ENCODE data around the gene ZNF385C. TPM values are rescaled to one million over a fixed set of nuclear protein-coding genes. Genes with fewer than 3 reads are reported as not detected.
"Not testable (repeated sequence)": the region's sequence is repeated elsewhere in the genome, so short reads cannot be mapped to it uniquely, and the experiment has no call there.

ZNF385C gene
- total RNA-seq, 4 donors from 2014 or later = 0.47 to 1.9 (median 0.68) TPM

- no peak for DNase-seq (ENCODE audit: low spot score in 2 of 2)
- Histone ChIP-seq H3K4me3 (peak overlapping the region; percentile 69), H3K9me3 (no peaks in the 10 kb centered on the region), H3K27ac (peak overlapping the region; percentile 85), H3K4me1 (peaks cover 65% of the 10 kb centered on the region), H3K36me3 (peaks cover 8% of the 10 kb centered on the region), H3K27me3 (no peaks in the 10 kb centered on the region)
- TF ChIP-seq EP300 (IDR thresholded peaks at IDR 0.05) = no peak
- TF ChIP-seq, protein P1, sequence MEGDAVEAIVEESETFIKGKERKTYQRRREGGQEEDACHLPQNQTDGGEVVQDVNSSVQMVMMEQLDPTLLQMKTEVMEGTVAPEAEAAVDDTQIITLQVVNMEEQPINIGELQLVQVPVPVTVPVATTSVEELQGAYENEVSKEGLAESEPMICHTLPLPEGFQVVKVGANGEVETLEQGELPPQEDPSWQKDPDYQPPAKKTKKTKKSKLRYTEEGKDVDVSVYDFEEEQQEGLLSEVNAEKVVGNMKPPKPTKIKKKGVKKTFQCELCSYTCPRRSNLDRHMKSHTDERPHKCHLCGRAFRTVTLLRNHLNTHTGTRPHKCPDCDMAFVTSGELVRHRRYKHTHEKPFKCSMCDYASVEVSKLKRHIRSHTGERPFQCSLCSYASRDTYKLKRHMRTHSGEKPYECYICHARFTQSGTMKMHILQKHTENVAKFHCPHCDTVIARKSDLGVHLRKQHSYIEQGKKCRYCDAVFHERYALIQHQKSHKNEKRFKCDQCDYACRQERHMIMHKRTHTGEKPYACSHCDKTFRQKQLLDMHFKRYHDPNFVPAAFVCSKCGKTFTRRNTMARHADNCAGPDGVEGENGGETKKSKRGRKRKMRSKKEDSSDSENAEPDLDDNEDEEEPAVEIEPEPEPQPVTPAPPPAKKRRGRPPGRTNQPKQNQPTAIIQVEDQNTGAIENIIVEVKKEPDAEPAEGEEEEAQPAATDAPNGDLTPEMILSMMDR (IDR thresholded peaks at IDR 0.05) = no peak
- TF ChIP-seq POLR2AphosphoS5 (IDR thresholded peaks at IDR 0.05) = no peak
- no peak for TF ChIP-seq POLR2A (IDR thresholded peaks at IDR 0.05)
- 5% methylated on average over 11 of the region's 11 CpGs for WGBS
Observed at GRCh38 chr17:42017866-42018200, 80.4 kb downstream of the ZNF385C start.

DNA sequence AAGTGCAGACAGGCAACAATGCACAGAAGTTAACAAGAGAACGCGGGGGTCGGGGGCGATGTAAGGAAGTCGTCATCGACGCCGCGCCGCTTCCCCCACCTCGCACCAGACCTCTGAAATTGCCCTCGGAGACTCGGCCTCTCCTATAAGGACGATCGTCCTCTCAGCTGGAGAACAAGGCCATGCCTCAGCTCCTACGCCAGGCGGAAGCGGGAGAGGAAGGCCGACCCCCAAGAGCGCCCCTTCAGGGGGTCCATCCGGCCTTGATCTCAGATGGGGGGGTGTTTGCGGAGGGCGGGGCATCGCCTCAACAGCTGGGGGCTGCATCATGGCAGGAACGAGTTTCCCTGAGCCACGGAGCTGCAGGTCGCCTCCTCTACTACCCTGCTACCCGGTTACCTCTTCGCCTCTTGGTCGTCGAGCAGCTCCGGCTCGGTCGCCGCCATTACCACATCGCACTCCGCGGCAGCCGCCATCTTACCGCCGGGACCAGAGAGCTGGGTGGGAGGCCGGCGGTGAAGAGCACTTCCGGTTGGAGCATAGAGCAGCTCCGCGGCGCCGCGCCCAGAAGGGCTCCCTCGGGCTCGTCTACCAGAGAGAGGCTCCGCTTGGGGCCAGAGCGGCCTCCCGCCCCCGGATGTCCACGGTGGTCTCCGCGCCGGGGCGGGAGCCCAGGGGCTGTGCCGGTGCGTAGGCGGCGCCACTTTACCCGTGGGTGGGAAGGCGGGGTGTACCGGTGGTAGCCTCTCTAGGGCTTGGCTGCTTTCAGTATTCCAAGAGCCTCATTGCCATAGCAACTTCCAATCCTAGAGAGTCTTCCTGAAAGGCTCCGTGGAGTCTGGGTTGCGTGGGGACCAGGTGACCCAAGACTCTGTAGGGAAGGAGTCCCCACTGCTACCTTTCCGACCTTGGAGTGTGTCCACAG, 81.1 kb downstream of the ZNF385C start, which contains the start of gene DNAJC7:
DNAJC7 (minus strand) TSS at position 499 of the 925 bp plus-strand sequence; CDS start at position 476, 23 bp downstream.
- peak; percentile 95 to 96 for DNase-seq (ENCODE audit: low spot score in 2 of 2)
- Histone ChIP-seq H3K4me3 (peak within 1 kb of the TSS; percentile 69), H3K9me3 (no peaks in the 10 kb centered on the region), H3K36me3 (peaks cover 2% of the 10 kb centered on the region), H3K27ac (peak within 1 kb of the TSS; percentile 85), H3K4me1 (peaks cover 68% of the 10 kb centered on the region), H3K27me3 (no peaks in the 10 kb centered on the region)
- no peak for TF ChIP-seq EP300 (IDR thresholded peaks at IDR 0.05)
- TF ChIP-seq POLR2AphosphoS5 (IDR thresholded peaks at IDR 0.05) = peak in 2 of 3 donors; percentile 63 to 65
- TF ChIP-seq POLR2A (IDR thresholded peaks at IDR 0.05) = peak in 1 of 2 donors; percentile 59
- WGBS = under 1% methylated on average over 37 of the region's 70 CpGs

GRCh38 chr17:42016411-42016831, 81.9 kb downstream of the ZNF385C start:
- Histone ChIP-seq H3K4me1 (peaks cover 62% of the 10 kb centered on the region), H3K27ac (peak overlapping the region; percentile 85), H3K27me3 (no peaks in the 10 kb centered on the region), H3K36me3 (no peaks in the 10 kb centered on the region), H3K9me3 (no peaks in the 10 kb centered on the region), H3K4me3 (peak overlapping the region; percentile 69)
- DNase-seq (ENCODE audit: low spot score in 2 of 2) = no peak
- TF ChIP-seq POLR2AphosphoS5 (IDR thresholded peaks at IDR 0.05) = no peak
- TF ChIP-seq POLR2A (IDR thresholded peaks at IDR 0.05) = no peak
- no peak for TF ChIP-seq EP300 (IDR thresholded peaks at IDR 0.05)
- TF ChIP-seq, protein P1 (IDR thresholded peaks at IDR 0.05) = no peak
- 3% methylated on average over 12 of the region's 12 CpGs for WGBS

GRCh38 chr17:42013740-42014139, 84.5 kb downstream of the ZNF385C start:
- 91% methylated on average over 12 of the region's 12 CpGs for whole genome bisulfite sequencing
- peaks cover 70% of the 10 kb centered on the region for H3K4me1 ChIP-seq
- DNase-seq (ENCODE audit: low spot score in 2 of 2) = not testable (repeated sequence)

GRCh38 chr17:42012363-42012762, 85.9 kb downstream of the ZNF385C start:
- not testable (repeated sequence) for H3K27me3 ChIP-seq; H3K4me3 ChIP-seq; DNase-seq (ENCODE audit: low spot score in 2 of 2); H3K9me3 ChIP-seq; H3K27ac ChIP-seq; H3K36me3 ChIP-seq
- 90% methylated on average over 4 of the region's 4 CpGs for WGBS
- H3K4me1 ChIP-seq = peaks cover 61% of the 10 kb centered on the region

More at GRCh38 chr17:42013740-42014139, 84.5 kb downstream of the ZNF385C start:
- H3K27ac ChIP-seq, H3K36me3 ChIP-seq, H3K27me3 ChIP-seq, H3K9me3 ChIP-seq, H3K4me3 ChIP-seq: not testable (repeated sequence)

DNA sequence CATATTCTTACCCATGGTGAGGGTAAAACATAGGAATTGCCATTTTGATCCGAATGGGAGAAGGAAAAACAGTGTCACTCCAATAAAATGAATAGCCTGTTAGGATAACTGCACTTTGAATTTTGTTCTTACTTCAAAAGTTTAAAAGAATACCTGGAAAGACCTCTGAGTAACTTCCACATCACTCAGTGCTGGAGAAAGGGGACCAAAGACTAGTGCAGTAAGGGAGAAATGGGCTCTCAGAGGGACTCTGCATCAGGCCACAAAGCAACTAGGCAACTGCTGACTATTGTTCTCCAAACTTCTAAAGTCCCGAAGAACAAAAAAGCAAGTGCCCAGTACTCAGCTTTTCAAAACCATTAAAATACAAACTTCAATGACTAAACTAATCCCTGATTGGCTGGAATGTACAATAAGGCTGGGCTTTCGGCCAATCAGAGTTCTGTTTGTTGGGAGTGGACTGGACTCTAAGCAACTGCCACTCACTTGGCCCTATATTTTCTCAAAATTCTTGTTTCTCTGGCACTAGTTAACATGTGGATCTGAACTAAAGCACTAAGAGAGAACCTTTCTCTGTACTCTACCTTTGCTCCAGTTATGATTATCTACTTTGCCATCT, 87.3 kb downstream of the ZNF385C start:
- TF ChIP-seq, protein P1 (IDR thresholded peaks at IDR 0.05) = no peak
- 90% methylated on average over 3 of the region's 3 CpGs for WGBS
- DNase-seq (ENCODE audit: low spot score in 2 of 2) = no peak

GRCh38 chr17:42010266-42010680, 88.0 kb downstream of the ZNF385C start:
- DNase-seq (ENCODE audit: low spot score in 2 of 2) = peak in 1 of 2 donors; percentile 23
- not testable (repeated sequence) for H3K27ac ChIP-seq

More for the DNA sequence above, 87.3 kb downstream of the ZNF385C start:
- Histone ChIP-seq H3K4me1 (peaks cover 55% of the 10 kb centered on the region), H3K36me3 (no peaks in the 10 kb centered on the region), H3K4me3 (no peak overlapping the region), H3K27ac (no peak overlapping the region), H3K9me3 (no peaks in the 10 kb centered on the region), H3K27me3 (no peaks in the 10 kb centered on the region)

More at GRCh38 chr17:42010266-42010680, 88.0 kb downstream of the ZNF385C start:
- H3K9me3 ChIP-seq, H3K36me3 ChIP-seq, H3K27me3 ChIP-seq, H3K4me3 ChIP-seq: not testable (repeated sequence)
- 48% methylated on average over 9 of the region's 9 CpGs for WGBS
- H3K4me1 ChIP-seq = peaks cover 55% of the 10 kb centered on the region
